Mesenchymal stem cell (in vitro differentiated cells and primary cell): ENCODE data around the gene CNOT4.

Source experiments
- DNase-seq: peaks from one replicate; pipeline ENCODE4 v3.0.0-alpha.2; 2013
- H2AFZ ChIP-seq: one replicate; pipeline ENCODE4 v1.6.1; 2013; ENCODE audit warnings: low read depth, mild to moderate bottlenecking, control low read depth, inconsistent platforms, low read length, moderate library complexity
- H2AK5ac ChIP-seq: 2 replicates; pipeline ENCODE4 v1.6.1; 2013; ENCODE audit warnings: low read length, moderate library complexity, mild to moderate bottlenecking, inconsistent platforms; ENCODE audit not compliant: severe bottlenecking
- H2BK120ac ChIP-seq: one replicate; pipeline ENCODE4 v1.6.1; 2013; ENCODE audit warnings: low read depth, mild to moderate bottlenecking, inconsistent platforms, low read length, moderate library complexity
- H2BK12ac ChIP-seq, 2 experiments: one replicate each; pipeline ENCODE4 v1.6.1; 2013; ENCODE audit warnings: inconsistent platforms in 2 of 2, low read length in 2 of 2, mild to moderate bottlenecking in 2 of 2, moderate library complexity in 2 of 2, control low read depth in 1 of 2
- H2BK15ac ChIP-seq: one replicate; pipeline ENCODE4 v1.6.1; 2013; ENCODE audit warnings: mild to moderate bottlenecking, low read depth, inconsistent platforms; ENCODE audit not compliant: poor library complexity, severe bottlenecking
- H2BK5ac ChIP-seq: 2 replicates; pipeline ENCODE4 v1.6.1; 2013; ENCODE audit warnings: low read depth, mild to moderate bottlenecking, low read length, control low read depth, inconsistent platforms; ENCODE audit not compliant: poor library complexity, severe bottlenecking
- H3K14ac ChIP-seq, 2 experiments: one replicate each; pipeline ENCODE4 v1.6.1; 2013; ENCODE audit warnings: inconsistent platforms in 2 of 2, low read length in 2 of 2, control low read depth in 1 of 2, mild to moderate bottlenecking in 1 of 2, moderate library complexity in 1 of 2
- H3K18ac ChIP-seq, 2 experiments: one replicate each; pipeline ENCODE4 v1.6.1; 2013; ENCODE audit warnings: inconsistent platforms in 2 of 2, low read length in 2 of 2, control low read depth in 1 of 2, low read depth in 1 of 2, mild to moderate bottlenecking in 1 of 2
- H3K23ac ChIP-seq, 2 experiments: one replicate each; pipeline ENCODE4 v1.6.1; 2013; ENCODE audit warnings: inconsistent platforms in 2 of 2, low read length in 2 of 2, mild to moderate bottlenecking in 2 of 2, moderate library complexity in 2 of 2, control low read depth in 1 of 2
- H3K27ac ChIP-seq: 2 replicates; pipeline ENCODE4 v1.5.1; 2013; ENCODE audit warnings: mild to moderate bottlenecking, moderate library complexity, low read length, control low read depth, inconsistent platforms; ENCODE audit not compliant: poor library complexity, severe bottlenecking
- H3K27me3 ChIP-seq, 2 experiments: 2 replicates each; pipeline versions ENCODE4 v1.6.1 to v1.7.0; 2013; ENCODE audit warnings: low read length in 2 of 2, mild to moderate bottlenecking in 2 of 2, moderate library complexity in 2 of 2, control low read depth in 1 of 2, inconsistent platforms in 1 of 2; ENCODE audit not compliant: control insufficient read depth in 1 of 2, insufficient read depth in 1 of 2
- H3K36me3 ChIP-seq, 2 experiments: 2 replicates each; pipeline versions ENCODE4 v1.6.1 to v1.7.0; 2013; ENCODE audit warnings: low read length in 2 of 2, control low read depth in 1 of 2, inconsistent platforms in 1 of 2, low read depth in 1 of 2, mild to moderate bottlenecking in 1 of 2; ENCODE audit not compliant: insufficient read depth in 2 of 2, control insufficient read depth in 1 of 2
- H3K4ac ChIP-seq, 2 experiments: one replicate each; pipeline ENCODE4 v1.6.1; 2013; ENCODE audit warnings: inconsistent platforms in 2 of 2, low read length in 2 of 2, mild to moderate bottlenecking in 2 of 2, moderate library complexity in 2 of 2, control low read depth in 1 of 2, low read depth in 1 of 2
- H3K4me1 ChIP-seq: 2 replicates; pipeline ENCODE4 v1.6.1; 2013; ENCODE audit warnings: low read depth, low read length, control low read depth; ENCODE audit not compliant: control insufficient read depth, insufficient read depth
- H3K4me2 ChIP-seq: 2 replicates; pipeline ENCODE4 v1.6.1; 2013; ENCODE audit warnings: low read length, mild to moderate bottlenecking, inconsistent platforms; ENCODE audit not compliant: poor library complexity, severe bottlenecking
- H3K4me3 ChIP-seq, 2 experiments: 2 replicates each; pipeline versions ENCODE4 v1.5.1 to v1.7.0; 2013; ENCODE audit warnings: low read length in 2 of 2, mild to moderate bottlenecking in 2 of 2, control low read depth in 1 of 2, low read depth in 1 of 2; ENCODE audit not compliant: insufficient read depth in 1 of 2
- H3K79me1 ChIP-seq: replicated peaks from 2 replicates; pipeline ENCODE4 v1.6.1; 2013; ENCODE audit warnings: mild to moderate bottlenecking, control low read depth, low read length, inconsistent platforms; ENCODE audit not compliant: poor library complexity, severe bottlenecking
- H3K9ac ChIP-seq: 2 replicates; pipeline ENCODE4 v1.7.0; 2013; ENCODE audit warnings: mild to moderate bottlenecking, low read length, moderate library complexity
- H3K9me3 ChIP-seq: 2 replicates; pipeline ENCODE4 v1.7.0; 2013; ENCODE audit warnings: mild to moderate bottlenecking, low read length; ENCODE audit not compliant: control insufficient read depth
- H4K8ac ChIP-seq: one replicate; pipeline ENCODE4 v1.6.1; 2013; ENCODE audit warnings: inconsistent platforms, mild to moderate bottlenecking, low read length, moderate library complexity
- H4K91ac ChIP-seq: one replicate; pipeline ENCODE4 v1.6.1; 2013; ENCODE audit warnings: mild to moderate bottlenecking, low read length, inconsistent platforms
- WGBS: methylation state at CpG from one replicate; pipeline ENCODE4 v1.1.7; 2013; ENCODE audit warnings: mixed read lengths; 5-methylcytosine and 5-hydroxymethylcytosine counted together

Gene CNOT4

GRCh38 chr7:135389971-135390370 lies 119.9 kb downstream of the CNOT4 start:
- H3K4me1 ChIP-seq, result peaks cover 1% of the 10 kb centered on the region
- H2BK12ac ChIP-seq, result no peak overlapping the region
- H3K36me3 ChIP-seq, result peaks cover 6 to 29% of the 10 kb centered on the region in 2 experiments
- no peaks in the 10 kb centered on the region for H3K9me3 ChIP-seq
- H2AFZ ChIP-seq, result no peak overlapping the region
- H4K91ac ChIP-seq, result no peak overlapping the region
- no peak overlapping the region for H3K23ac ChIP-seq
- WGBS, result 96% methylated on average over 2 of the region's 3 CpGs
- peaks cover 8% of the 10 kb centered on the region for H3K79me1 ChIP-seq
- H2AK5ac ChIP-seq, result no peak overlapping the region
- no peak overlapping the region for H4K8ac ChIP-seq
- no peak overlapping the region for H3K18ac ChIP-seq
- H2BK5ac ChIP-seq, result no peak overlapping the region
- H3K14ac ChIP-seq, result no peak overlapping the region
- no peak overlapping the region for H3K4ac ChIP-seq
- H2BK120ac ChIP-seq, result no peak overlapping the region
- no peak overlapping the region for H2BK15ac ChIP-seq
- H3K4me2 ChIP-seq, result no peak overlapping the region
- no peak overlapping the region for H3K4me3 ChIP-seq
- no peak for DNase-seq
- no peak overlapping the region for H3K27ac ChIP-seq
- no peak overlapping the region for H3K9ac ChIP-seq
- no peaks in the 10 kb centered on the region for H3K27me3 ChIP-seq

DNA sequence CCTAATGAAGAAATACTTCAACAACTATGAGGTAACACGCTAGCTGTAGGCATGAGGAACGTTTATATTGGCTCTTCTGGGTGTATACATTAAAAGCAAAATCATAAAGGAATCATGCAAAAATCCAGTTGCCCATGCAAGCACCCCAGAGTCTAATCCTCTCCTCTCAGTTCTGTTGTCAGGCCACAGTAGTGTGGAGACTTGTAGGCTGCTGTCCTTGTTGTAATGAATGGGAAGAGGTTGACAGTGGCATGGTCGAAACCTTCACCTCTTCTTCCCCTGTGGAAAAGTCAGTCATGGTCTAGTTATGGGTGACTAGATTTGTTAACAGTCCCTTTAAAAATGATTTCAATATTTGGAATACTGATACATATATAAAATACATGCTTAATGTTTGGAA lies 121.3 kb downstream of the CNOT4 start:
- no peaks in the 10 kb centered on the region for H3K9me3 ChIP-seq
- DNase-seq, result no peak
- H3K18ac ChIP-seq, result no peak overlapping the region
- H2BK120ac ChIP-seq, result no peak overlapping the region
- H3K4me1 ChIP-seq, result peaks cover 1% of the 10 kb centered on the region
- H3K27me3 ChIP-seq, result no peaks in the 10 kb centered on the region
- WGBS, result 100% methylated on average over 1 of the region's 3 CpGs
- peaks cover 0 to 17% of the 10 kb centered on the region in 2 experiments for H3K36me3 ChIP-seq
- H4K8ac ChIP-seq, result no peak overlapping the region
- no peak overlapping the region for H2BK5ac ChIP-seq
- no peak overlapping the region for H3K4ac ChIP-seq
- no peak overlapping the region for H2BK12ac ChIP-seq
- H3K23ac ChIP-seq, result no peak overlapping the region
- H3K4me3 ChIP-seq, result no peak overlapping the region
- H3K27ac ChIP-seq, result no peak overlapping the region
- H3K4me2 ChIP-seq, result no peak overlapping the region
- H3K79me1 ChIP-seq, result peaks cover 5% of the 10 kb centered on the region
- no peak overlapping the region for H2AK5ac ChIP-seq
- no peak overlapping the region for H4K91ac ChIP-seq
- no peak overlapping the region for H2AFZ ChIP-seq
- H2BK15ac ChIP-seq, result no peak overlapping the region
- H3K9ac ChIP-seq, result no peak overlapping the region
- no peak overlapping the region for H3K14ac ChIP-seq

DNA sequence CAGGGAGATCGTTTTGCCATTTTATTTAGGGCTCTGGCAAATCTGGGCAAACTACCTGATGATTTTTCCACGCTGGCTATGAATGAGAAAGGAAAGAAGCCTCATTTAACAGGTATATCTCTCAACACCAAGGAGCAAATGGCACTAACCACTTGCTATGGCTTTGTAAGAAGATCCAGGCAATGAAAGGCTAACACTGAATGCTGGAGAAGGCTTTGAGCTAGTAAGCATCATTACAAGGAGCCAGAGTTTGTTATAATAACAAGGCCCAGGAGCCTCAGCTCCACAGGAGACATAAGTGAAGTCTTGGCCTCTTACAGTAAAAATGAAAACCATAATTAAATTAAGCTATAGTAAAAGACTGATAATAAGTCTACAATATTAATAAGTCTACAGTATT lies 123.1 kb downstream of the CNOT4 start:
- Histone ChIP-seq H4K91ac (no peak overlapping the region), H2AFZ (no peak overlapping the region), H3K27me3 (no peaks in the 10 kb centered on the region), H2AK5ac (no peak overlapping the region), H3K4me1 (peaks cover 1% of the 10 kb centered on the region), H3K4me2 (no peak overlapping the region), H3K14ac (no peak overlapping the region), H3K36me3 (peaks cover 0 to 8% of the 10 kb centered on the region in 2 experiments), H3K23ac (no peak overlapping the region), H3K9me3 (no peaks in the 10 kb centered on the region), H2BK5ac (no peak overlapping the region), H3K18ac (no peak overlapping the region), H2BK15ac (no peak overlapping the region), H2BK12ac (no peak overlapping the region), H3K4me3 (no peak overlapping the region), H4K8ac (no peak overlapping the region), H2BK120ac (no peak overlapping the region), H3K4ac (no peak overlapping the region), H3K9ac (no peak overlapping the region), H3K27ac (no peak overlapping the region), H3K79me1 (peaks cover 10% of the 10 kb centered on the region)
- no peak for DNase-seq
- 50% methylated on average over 1 of the region's 2 CpGs for WGBS

GRCh38 chr7:135386181-135386580 lies 123.7 kb downstream of the CNOT4 start:
- Histone ChIP-seq H2BK5ac (no peak overlapping the region), H3K79me1 (peaks cover 10% of the 10 kb centered on the region), H3K14ac (no peak overlapping the region), H2AK5ac (no peak overlapping the region), H2BK120ac (no peak overlapping the region), H2BK15ac (no peak overlapping the region), H3K9me3 (no peaks in the 10 kb centered on the region), H2BK12ac (no peak overlapping the region), H4K8ac (no peak overlapping the region), H3K23ac (no peak overlapping the region), H3K4me1 (peaks cover 1% of the 10 kb centered on the region), H3K27me3 (no peaks in the 10 kb centered on the region), H3K4me3 (no peak overlapping the region), H3K4ac (no peak overlapping the region), H3K18ac (no peak overlapping the region), H3K9ac (no peak overlapping the region), H4K91ac (no peak overlapping the region), H3K36me3 (peaks cover 0 to 8% of the 10 kb centered on the region in 2 experiments), H3K4me2 (no peak overlapping the region), H2AFZ (no peak overlapping the region), H3K27ac (no peak overlapping the region)
- peak; percentile 11 for DNase-seq
